Loucy (cell line): Measurements from ENCODE around the gene OSBP.

Experiments used
- H2AFZ ChIP-seq: fragments of 200-600 bp; sonication (generic); 2 replicates; pipeline ENCODE4 v1.6.0; 2016; ENCODE audit warnings: antibody characterized with exemption, mild to moderate bottlenecking, low read length, moderate library complexity
- H3F3A ChIP-seq: fragments of 200-600 bp; 2 replicates; pipeline ENCODE4 v1.6.0; 2016; ENCODE audit warnings: antibody characterized with exemption, low read depth, mild to moderate bottlenecking
- H3K27me3 ChIP-seq: fragments of 200-600 bp; sonication (generic); 2 replicates; pipeline ENCODE4 v1.6.1; 2014; ENCODE audit warnings: low read length, mild to moderate bottlenecking; ENCODE audit not compliant: insufficient read depth, poor library complexity, severe bottlenecking
- H3K36me3 ChIP-seq: fragments of 200-600 bp; sonication (generic); 2 replicates; pipeline ENCODE4 v1.6.1; 2016; ENCODE audit warnings: low read length; ENCODE audit not compliant: insufficient read depth
- H3K4me1 ChIP-seq: fragments of 200-600 bp; sonication (generic); 2 replicates; pipeline ENCODE4 v1.5.1; 2014; ENCODE audit warnings: low read length, mild to moderate bottlenecking; ENCODE audit not compliant: insufficient read depth, poor library complexity, severe bottlenecking
- H3K4me2 ChIP-seq: fragments of 200-600 bp; sonication (generic); 2 replicates; pipeline ENCODE4 v1.6.0; 2014; ENCODE audit warnings: antibody characterized with exemption, low read length, low read depth, mild to moderate bottlenecking; ENCODE audit not compliant: poor library complexity, severe bottlenecking
- H3K4me3 ChIP-seq: fragments of 200-600 bp; sonication (generic); 2 replicates; pipeline ENCODE4 v1.5.1; 2014; ENCODE audit warnings: low read length, mild to moderate bottlenecking, mixed read lengths; ENCODE audit not compliant: poor library complexity, severe bottlenecking
- H3K79me2 ChIP-seq: fragments of 200-600 bp; sonication (generic); 2 replicates; pipeline ENCODE4 v1.6.1; 2014; ENCODE audit warnings: low read length; ENCODE audit not compliant: insufficient read depth
- H3K9ac ChIP-seq: fragments of 200-600 bp; sonication (generic); 2 replicates; pipeline ENCODE4 v1.6.0; 2014; ENCODE audit warnings: mild to moderate bottlenecking, low read depth, low read length, moderate library complexity; ENCODE audit not compliant: poor library complexity, severe bottlenecking
- H3K9me2 ChIP-seq: fragments of 200-600 bp; sonication (generic); replicated peaks from 2 replicates; pipeline ENCODE4 v1.6.1; 2016; ENCODE audit warnings: low read depth, low read length, mixed read lengths
- H3K9me3 ChIP-seq: fragments of 200-600 bp; sonication (generic); 2 replicates; pipeline ENCODE4 v1.6.1; 2014; ENCODE audit warnings: mild to moderate bottlenecking, antibody characterized with exemption, low read length, low read depth; ENCODE audit not compliant: insufficient read depth
- H4K20me1 ChIP-seq: fragments of 200-600 bp; sonication (generic); 2 replicates; pipeline ENCODE4 v1.6.0; 2014; ENCODE audit warnings: antibody characterized with exemption, low read length, mild to moderate bottlenecking; ENCODE audit not compliant: insufficient read depth, poor library complexity, severe bottlenecking
- EZH2phosphoT487 ChIP-seq: fragments of 200-600 bp; IDR thresholded peaks from 2 replicates; pipeline ENCODE4 v1.6.1; 2018; ENCODE audit warnings: antibody characterized with exemption, mild to moderate bottlenecking, moderate library complexity, borderline replicate concordance
- TF ChIP-seq, protein P1 (sequence below): fragments of 200-600 bp; sonication (generic); conservative IDR thresholded peaks from 2 replicates; pipeline ENCODE4 v1.5.1; 2014; ENCODE audit warnings: mild to moderate bottlenecking, antibody characterized with exemption, low read length

Gene OSBP

DNA sequence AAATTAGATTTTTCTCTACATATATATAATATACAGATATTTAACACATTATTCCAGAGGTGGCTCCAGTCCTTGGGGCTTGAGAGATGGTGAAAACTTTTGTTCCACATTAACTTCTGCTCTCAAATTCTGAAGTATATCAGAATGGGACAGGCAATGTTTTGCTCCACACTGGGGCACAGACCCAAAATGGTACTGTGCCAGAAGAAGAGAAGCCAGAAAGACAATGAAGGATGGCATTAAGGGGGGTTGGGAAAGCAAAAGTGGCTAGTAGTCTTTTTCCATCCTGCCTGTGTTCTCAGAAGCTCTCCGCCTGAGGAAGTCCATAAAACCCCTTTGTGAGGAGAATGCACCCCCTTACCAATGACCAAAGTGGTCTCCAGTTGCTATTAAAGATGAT lies 40.1 kb downstream of the OSBP start:
- Histone ChIP-seq H3K4me2 (no peak overlapping the region), H2AFZ (no peak overlapping the region), H3K4me3 (no peak overlapping the region), H4K20me1 (no peaks in the 10 kb centered on the region), H3K27me3 (no peaks in the 10 kb centered on the region), H3K36me3 (peaks cover 60% of the 10 kb centered on the region; the same call in 1 of the 2 replicates), H3K4me1 (no peaks in the 10 kb centered on the region), H3K9ac (no peak overlapping the region), H3F3A (no peaks in the 10 kb centered on the region), H3K9me2 (no peaks in the 10 kb centered on the region), H3K79me2 (no peaks in the 10 kb centered on the region), H3K9me3 (no peaks in the 10 kb centered on the region)
- TF ChIP-seq EZH2phosphoT487, result no peak
- TF ChIP-seq, protein P1, sequence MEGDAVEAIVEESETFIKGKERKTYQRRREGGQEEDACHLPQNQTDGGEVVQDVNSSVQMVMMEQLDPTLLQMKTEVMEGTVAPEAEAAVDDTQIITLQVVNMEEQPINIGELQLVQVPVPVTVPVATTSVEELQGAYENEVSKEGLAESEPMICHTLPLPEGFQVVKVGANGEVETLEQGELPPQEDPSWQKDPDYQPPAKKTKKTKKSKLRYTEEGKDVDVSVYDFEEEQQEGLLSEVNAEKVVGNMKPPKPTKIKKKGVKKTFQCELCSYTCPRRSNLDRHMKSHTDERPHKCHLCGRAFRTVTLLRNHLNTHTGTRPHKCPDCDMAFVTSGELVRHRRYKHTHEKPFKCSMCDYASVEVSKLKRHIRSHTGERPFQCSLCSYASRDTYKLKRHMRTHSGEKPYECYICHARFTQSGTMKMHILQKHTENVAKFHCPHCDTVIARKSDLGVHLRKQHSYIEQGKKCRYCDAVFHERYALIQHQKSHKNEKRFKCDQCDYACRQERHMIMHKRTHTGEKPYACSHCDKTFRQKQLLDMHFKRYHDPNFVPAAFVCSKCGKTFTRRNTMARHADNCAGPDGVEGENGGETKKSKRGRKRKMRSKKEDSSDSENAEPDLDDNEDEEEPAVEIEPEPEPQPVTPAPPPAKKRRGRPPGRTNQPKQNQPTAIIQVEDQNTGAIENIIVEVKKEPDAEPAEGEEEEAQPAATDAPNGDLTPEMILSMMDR, result no peak

DNA sequence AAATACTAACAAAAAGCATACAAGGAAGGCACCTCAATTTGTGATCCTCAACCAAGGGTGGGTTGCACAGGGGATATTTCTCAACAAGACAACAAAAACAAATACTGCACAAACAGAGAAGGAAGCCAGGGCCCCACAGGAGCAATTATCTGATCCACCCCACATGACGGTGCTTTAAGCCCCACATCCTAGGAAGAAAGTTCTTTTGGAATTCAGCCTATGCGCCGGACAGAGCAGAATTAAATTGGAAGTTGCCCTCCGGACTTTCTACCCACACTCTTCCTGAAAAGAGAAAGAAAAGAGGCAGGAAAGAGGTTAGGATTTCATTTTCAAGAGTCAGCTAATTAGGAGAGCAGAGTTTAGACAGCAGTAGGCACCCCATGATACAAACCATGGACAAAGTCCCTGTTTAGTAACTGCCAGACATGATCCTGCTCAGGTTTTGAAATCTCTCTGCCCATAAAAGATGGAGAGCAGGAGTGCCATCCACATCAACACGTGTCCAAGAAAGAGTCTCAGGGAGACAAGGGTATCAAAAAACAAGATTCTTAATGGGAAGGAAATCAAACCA lies 40.6 kb downstream of the OSBP start:
- TF ChIP-seq EZH2phosphoT487, result no peak
- TF ChIP-seq, protein P1, result no peak

DNA sequence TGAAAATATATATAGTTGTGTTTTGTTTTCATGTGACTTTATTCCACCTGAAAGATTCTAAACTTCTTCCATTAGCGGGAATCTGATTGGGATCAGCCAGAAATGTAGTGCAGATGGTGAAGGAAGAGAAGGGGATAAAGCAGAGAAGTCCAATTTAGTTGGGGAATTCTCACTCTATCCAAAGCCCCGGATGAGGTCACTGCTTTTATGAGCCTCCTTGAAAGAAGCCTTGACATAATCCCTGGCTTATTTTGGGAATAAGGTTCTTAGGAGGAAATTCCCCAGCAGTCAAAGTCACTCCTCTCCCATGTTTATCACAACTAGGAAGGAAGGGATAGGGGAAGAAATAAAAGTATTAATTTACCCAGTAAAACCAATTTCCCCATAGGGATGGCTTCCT lies 41.1 kb downstream of the OSBP start:
- peaks cover 51% of the 10 kb centered on the region; the same call in 1 of the 2 replicates for H3K36me3 ChIP-seq

More for the DNA sequence above, 40.6 kb downstream of the OSBP start:
- no peaks in the 10 kb centered on the region for H3K4me1 ChIP-seq
- no peaks in the 10 kb centered on the region for H3K79me2 ChIP-seq
- H3K9me3 ChIP-seq, result no peaks in the 10 kb centered on the region
- H3F3A ChIP-seq, result no peaks in the 10 kb centered on the region
- H3K9me2 ChIP-seq, result no peaks in the 10 kb centered on the region
- H3K4me3 ChIP-seq, result no peak overlapping the region
- H3K27me3 ChIP-seq, result no peaks in the 10 kb centered on the region
- H2AFZ ChIP-seq, result no peak overlapping the region
- no peak overlapping the region for H3K9ac ChIP-seq
- H3K4me2 ChIP-seq, result no peak overlapping the region
- no peaks in the 10 kb centered on the region for H4K20me1 ChIP-seq
- peaks cover 55% of the 10 kb centered on the region; the same call in 1 of the 2 replicates for H3K36me3 ChIP-seq

More for the DNA sequence above, 41.1 kb downstream of the OSBP start:
- Histone ChIP-seq H3K9ac (no peak overlapping the region), H3K4me3 (no peak overlapping the region), H3K4me1 (no peaks in the 10 kb centered on the region), H2AFZ (no peak overlapping the region), H3K4me2 (no peak overlapping the region), H3K9me2 (no peaks in the 10 kb centered on the region), H3F3A (no peaks in the 10 kb centered on the region), H3K27me3 (no peaks in the 10 kb centered on the region), H3K9me3 (no peaks in the 10 kb centered on the region), H3K79me2 (no peaks in the 10 kb centered on the region), H4K20me1 (no peaks in the 10 kb centered on the region)
- no peak for TF ChIP-seq EZH2phosphoT487
- TF ChIP-seq, protein P1, result no peak
